Measurements from ENCODE around the gene CBX1. TPM values are rescaled to one million over a fixed set of nuclear protein-coding genes. Genes with fewer than 3 reads are reported as not detected.

The CBX1 gene
- total RNA-seq, 1 donor from 2014 or later: 91.1 TPM

GRCh38 chr17:48044851-48045250 is 56.4 kb downstream of the CBX1 start:
- H3K27me3 Mint-ChIP-seq (ENCODE audit: unreplicated experiment): peaks cover 15% of the 10 kb centered on the region
- H3K4me1 Mint-ChIP-seq (ENCODE audit: unreplicated experiment): peaks cover 22% of the 10 kb centered on the region
- no peak overlapping the region for H3K27ac Mint-ChIP-seq (ENCODE audit: unreplicated experiment)
- H3K4me3 Mint-ChIP-seq (ENCODE audit: unreplicated experiment): no peak overlapping the region
- H3K9me3 Mint-ChIP-seq (ENCODE audit: unreplicated experiment): no peaks in the 10 kb centered on the region
- no peak for DNase-seq (ENCODE audit: low spot score)
- no peak for TF ChIP-seq CTCF (IDR thresholded peaks at IDR 0.05; ENCODE audit: unreplicated experiment)
- peaks cover 2% of the 10 kb centered on the region for H3K36me3 Mint-ChIP-seq (ENCODE audit: low read depth, unreplicated experiment)

- H3K27me3 Mint-ChIP-seq (ENCODE audit: unreplicated experiment): peaks cover 9% of the 10 kb centered on the region
- no peak overlapping the region for H3K4me3 Mint-ChIP-seq (ENCODE audit: unreplicated experiment)
- no peak overlapping the region for H3K27ac Mint-ChIP-seq (ENCODE audit: unreplicated experiment)
- DNase-seq (ENCODE audit: low spot score): no peak
- peaks cover 5% of the 10 kb centered on the region for H3K36me3 Mint-ChIP-seq (ENCODE audit: low read depth, unreplicated experiment)
- H3K9me3 Mint-ChIP-seq (ENCODE audit: unreplicated experiment): no peaks in the 10 kb centered on the region
- H3K4me1 Mint-ChIP-seq (ENCODE audit: unreplicated experiment): peaks cover 12% of the 10 kb centered on the region
- TF ChIP-seq CTCF (IDR thresholded peaks at IDR 0.05; ENCODE audit: unreplicated experiment): no peak
Measured at GRCh38 chr17:48043176-48043575, 58.1 kb downstream of the CBX1 start.

- no peak for TF ChIP-seq CTCF (IDR thresholded peaks at IDR 0.05; ENCODE audit: unreplicated experiment)
- Mint-ChIP-seq H3K4me3 (ENCODE audit: unreplicated experiment) (peak overlapping the region; percentile 89), H3K27me3 (ENCODE audit: unreplicated experiment) (peaks cover 13% of the 10 kb centered on the region), H3K27ac (ENCODE audit: unreplicated experiment) (no peak overlapping the region), H3K4me1 (ENCODE audit: unreplicated experiment) (peaks cover 5% of the 10 kb centered on the region), H3K36me3 (ENCODE audit: low read depth, unreplicated experiment) (peaks cover 12% of the 10 kb centered on the region), H3K9me3 (ENCODE audit: unreplicated experiment) (no peaks in the 10 kb centered on the region)
- DNase-seq (ENCODE audit: low spot score): no peak
Measured at GRCh38 chr17:48038687-48039086, 62.6 kb downstream of the CBX1 start.

- peaks cover 5% of the 10 kb centered on the region for H3K4me1 Mint-ChIP-seq (ENCODE audit: unreplicated experiment)
- H3K4me3 Mint-ChIP-seq (ENCODE audit: unreplicated experiment): peak overlapping the region; percentile 89
- peaks cover 16% of the 10 kb centered on the region for H3K27me3 Mint-ChIP-seq (ENCODE audit: unreplicated experiment)
- no peak overlapping the region for H3K27ac Mint-ChIP-seq (ENCODE audit: unreplicated experiment)
- no peaks in the 10 kb centered on the region for H3K9me3 Mint-ChIP-seq (ENCODE audit: unreplicated experiment)
- no peak for TF ChIP-seq CTCF (IDR thresholded peaks at IDR 0.05; ENCODE audit: unreplicated experiment)
- DNase-seq (ENCODE audit: low spot score): no peak
- H3K36me3 Mint-ChIP-seq (ENCODE audit: low read depth, unreplicated experiment): peaks cover 12% of the 10 kb centered on the region
Measured at GRCh38 chr17:48037838-48038323, 63.4 kb downstream of the CBX1 start.

GRCh38 chr17:48037036-48037837 is 64.0 kb downstream of the CBX1 start, which contains the start of gene COPZ2:
Gene COPZ2 (minus strand): TSS chr17:48037797. CDS start chr17:48037777, 20 bp downstream.
- Mint-ChIP-seq H3K36me3 (ENCODE audit: low read depth, unreplicated experiment) (peaks cover 12% of the 10 kb centered on the region), H3K27ac (ENCODE audit: unreplicated experiment) (peak within 1 kb of the TSS; percentile 53), H3K27me3 (ENCODE audit: unreplicated experiment) (peaks cover 16% of the 10 kb centered on the region), H3K4me3 (ENCODE audit: unreplicated experiment) (peak within 1 kb of the TSS; percentile 89), H3K9me3 (ENCODE audit: unreplicated experiment) (no peaks in the 10 kb centered on the region), H3K4me1 (ENCODE audit: unreplicated experiment) (peaks cover 5% of the 10 kb centered on the region)
- peak; percentile 30 for TF ChIP-seq CTCF (IDR thresholded peaks at IDR 0.05; ENCODE audit: unreplicated experiment)
- peak; percentile 33 for DNase-seq (ENCODE audit: low spot score)
